Breast epithelium (tissue), 4 donors: ENCODE results near the gene KIF21A. TPM values are rescaled to one million over a fixed set of nuclear protein-coding genes. Genes with fewer than 3 reads are reported as not detected.
"Not testable (repeated sequence)": the region's sequence is repeated elsewhere in the genome, so short reads cannot be mapped to it uniquely, and the experiment has no call there.

Source experiments
- DNase-seq, 2 donors: peaks; one replicate each; pipeline ENCODE4 v3.0.0-alpha.2; 2019; ENCODE audit warnings: low spot score in 2 of 2
- H3K27ac ChIP-seq, 2 donors: fragments of 200-600 bp; sonication (generic) in 1 of 2; one replicate each; pipeline ENCODE4 v1.5.1; 2016 to 2019; ENCODE audit warnings: mild to moderate bottlenecking in 1 of 2
- H3K27me3 ChIP-seq, 2 donors: fragments of 200-600 bp; sonication (generic) in 1 of 2; one replicate each; pipeline versions ENCODE4 v1.5.1 to v1.6.0; 2017 to 2019; ENCODE audit warnings: control low read depth in 1 of 2, mild to moderate bottlenecking in 1 of 2
- H3K36me3 ChIP-seq: fragments of 200-600 bp; one replicate; pipeline ENCODE4 v1.5.1; 2019
- H3K4me1 ChIP-seq, 2 donors: fragments of 200-600 bp; sonication (generic); one replicate each; pipeline ENCODE4 v1.5.1; 2016 to 2019; ENCODE audit warnings: control low read depth in 1 of 2
- H3K4me3 ChIP-seq, 3 donors: fragments of 200-600 bp; sonication (generic); 1 replicate in 2 of 3; 2 replicates in 1 of 3; pipeline ENCODE4 v1.5.1; 2016 to 2019; ENCODE audit warnings: mild to moderate bottlenecking in 3 of 3, moderate library complexity in 2 of 3
- H3K9me3 ChIP-seq, 2 donors: fragments of 200-600 bp; sonication (generic) in 1 of 2; one replicate each; pipeline ENCODE4 v1.5.1; 2016 to 2019; ENCODE audit warnings: control low read depth in 1 of 2
- POLR2A ChIP-seq: fragments of 450-650 bp; IDR thresholded peaks from one replicate; pipeline ENCODE4 v1.6.1; 2016; ENCODE audit warnings: antibody characterized with exemption, mild to moderate bottlenecking, moderate library complexity
- POLR2AphosphoS5 ChIP-seq, 3 donors: sonication (generic); formaldehyde crosslinking; IDR thresholded peaks; one replicate each; pipeline ENCODE4 v1.6.1; 2017; ENCODE audit warnings: antibody characterized with exemption in 3 of 3
- intact Hi-C: fragments of 100-400 bp; cut with DNase I; formaldehyde crosslinking; loops from one replicate; pipeline ENCODE4 v1.15.1; 2023; ENCODE audit warnings: low total_unique reads
- total RNA-seq, 3 donors: library from RNA; depleted of rRNA; stranded (reverse); fragments of >200 nt; gene quantifications; one replicate each; pipeline ENCODE4 v1.1.0, GENCODE V29; 2016
- TF ChIP-seq, protein P1 (sequence below), 3 donors: fragments of 450-650 bp; IDR thresholded peaks; one replicate each; pipeline ENCODE4 v1.5.1; 2016 to 2017; ENCODE audit warnings: antibody characterized with exemption in 3 of 3, mild to moderate bottlenecking in 3 of 3, moderate library complexity in 3 of 3

Gene KIF21A
- total RNA-seq, 3 donors from 2014 or later = 10.2 to 23.7 (median 11.7) TPM

DNA sequence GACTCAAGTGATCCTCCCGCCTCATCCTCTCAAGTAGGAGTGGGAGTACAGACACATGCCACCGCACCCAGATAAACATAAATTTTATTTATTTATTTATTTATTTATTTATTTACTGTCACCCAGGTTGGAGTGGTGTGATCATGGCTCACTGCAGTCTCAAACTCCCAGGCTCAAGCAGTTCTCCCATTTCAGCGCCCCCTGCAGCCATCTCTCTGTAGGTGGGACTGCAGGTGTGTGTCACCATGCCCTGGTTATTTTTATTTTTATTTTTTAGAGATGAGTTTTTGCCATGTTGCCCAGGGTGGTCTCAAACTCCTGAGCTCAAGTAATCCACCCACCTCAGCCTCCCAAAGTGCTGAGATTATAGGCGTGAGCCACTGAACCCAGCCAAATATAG, 33.2 kb upstream of the KIF21A start:
- peaks cover 0 to 3% of the 10 kb centered on the region in 2 donors for H3K9me3 ChIP-seq
- H3K27ac ChIP-seq = no peak overlapping the region
- no peaks in the 10 kb centered on the region for H3K27me3 ChIP-seq
- intact Hi-C loops = no loop called here
- H3K4me1 ChIP-seq = no peaks in the 10 kb centered on the region
- DNase-seq = no peak
- TF ChIP-seq POLR2AphosphoS5 (IDR thresholded peaks at IDR 0.05) (no peak), POLR2A (no peak)
- TF ChIP-seq, protein P1, sequence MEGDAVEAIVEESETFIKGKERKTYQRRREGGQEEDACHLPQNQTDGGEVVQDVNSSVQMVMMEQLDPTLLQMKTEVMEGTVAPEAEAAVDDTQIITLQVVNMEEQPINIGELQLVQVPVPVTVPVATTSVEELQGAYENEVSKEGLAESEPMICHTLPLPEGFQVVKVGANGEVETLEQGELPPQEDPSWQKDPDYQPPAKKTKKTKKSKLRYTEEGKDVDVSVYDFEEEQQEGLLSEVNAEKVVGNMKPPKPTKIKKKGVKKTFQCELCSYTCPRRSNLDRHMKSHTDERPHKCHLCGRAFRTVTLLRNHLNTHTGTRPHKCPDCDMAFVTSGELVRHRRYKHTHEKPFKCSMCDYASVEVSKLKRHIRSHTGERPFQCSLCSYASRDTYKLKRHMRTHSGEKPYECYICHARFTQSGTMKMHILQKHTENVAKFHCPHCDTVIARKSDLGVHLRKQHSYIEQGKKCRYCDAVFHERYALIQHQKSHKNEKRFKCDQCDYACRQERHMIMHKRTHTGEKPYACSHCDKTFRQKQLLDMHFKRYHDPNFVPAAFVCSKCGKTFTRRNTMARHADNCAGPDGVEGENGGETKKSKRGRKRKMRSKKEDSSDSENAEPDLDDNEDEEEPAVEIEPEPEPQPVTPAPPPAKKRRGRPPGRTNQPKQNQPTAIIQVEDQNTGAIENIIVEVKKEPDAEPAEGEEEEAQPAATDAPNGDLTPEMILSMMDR (IDR thresholded peaks at IDR 0.05) = no peak
- H3K36me3 ChIP-seq = no peaks in the 10 kb centered on the region
- H3K4me3 ChIP-seq = no peak overlapping the region

DNA sequence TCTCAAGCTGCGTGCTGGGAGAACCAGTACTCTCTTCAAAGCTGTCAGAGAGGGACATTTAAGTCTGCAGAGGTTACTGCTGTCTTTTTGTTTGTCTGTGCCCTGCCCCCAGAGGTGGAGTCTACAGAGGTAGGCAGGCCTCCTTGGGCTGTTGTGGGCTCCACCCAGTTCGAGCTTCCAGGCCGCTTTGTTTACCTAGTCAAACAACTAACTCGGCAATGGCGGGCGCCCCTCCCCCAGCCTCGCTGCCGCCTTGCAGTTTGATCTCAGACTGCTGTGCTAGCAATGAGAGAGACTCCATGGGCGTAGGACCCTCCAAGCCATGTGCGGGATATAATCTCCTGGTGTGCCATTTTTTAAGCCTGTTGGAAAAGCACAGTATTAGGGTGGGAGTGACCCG, 32.2 kb upstream of the KIF21A start:
- intact Hi-C loops, H3K36me3 ChIP-seq, H3K27ac ChIP-seq, H3K27me3 ChIP-seq, H3K4me3 ChIP-seq, DNase-seq, H3K4me1 ChIP-seq, H3K9me3 ChIP-seq: not testable (repeated sequence)

DNA sequence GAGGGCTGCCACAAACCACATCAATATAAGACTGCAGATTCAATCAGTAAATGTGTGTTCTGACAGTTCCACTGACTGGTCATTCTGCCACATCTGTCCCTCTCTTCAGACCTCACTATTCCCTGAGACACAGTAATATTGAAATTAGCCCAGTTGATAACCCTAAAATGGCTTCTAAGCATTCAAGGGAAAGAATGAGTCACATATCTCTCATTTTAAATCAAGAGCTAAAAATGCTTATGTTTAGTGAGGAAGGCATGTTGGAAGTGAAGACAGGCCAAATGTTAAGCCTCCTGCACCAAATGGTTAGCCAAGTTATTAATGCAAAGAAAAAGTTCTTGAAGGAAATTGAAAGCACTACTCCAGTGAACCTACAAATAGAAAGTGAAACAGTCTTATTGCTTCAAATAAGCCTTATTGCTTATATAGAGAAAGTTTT, 24.5 kb upstream of the KIF21A start:
- no peaks in the 10 kb centered on the region for H3K36me3 ChIP-seq

DNA sequence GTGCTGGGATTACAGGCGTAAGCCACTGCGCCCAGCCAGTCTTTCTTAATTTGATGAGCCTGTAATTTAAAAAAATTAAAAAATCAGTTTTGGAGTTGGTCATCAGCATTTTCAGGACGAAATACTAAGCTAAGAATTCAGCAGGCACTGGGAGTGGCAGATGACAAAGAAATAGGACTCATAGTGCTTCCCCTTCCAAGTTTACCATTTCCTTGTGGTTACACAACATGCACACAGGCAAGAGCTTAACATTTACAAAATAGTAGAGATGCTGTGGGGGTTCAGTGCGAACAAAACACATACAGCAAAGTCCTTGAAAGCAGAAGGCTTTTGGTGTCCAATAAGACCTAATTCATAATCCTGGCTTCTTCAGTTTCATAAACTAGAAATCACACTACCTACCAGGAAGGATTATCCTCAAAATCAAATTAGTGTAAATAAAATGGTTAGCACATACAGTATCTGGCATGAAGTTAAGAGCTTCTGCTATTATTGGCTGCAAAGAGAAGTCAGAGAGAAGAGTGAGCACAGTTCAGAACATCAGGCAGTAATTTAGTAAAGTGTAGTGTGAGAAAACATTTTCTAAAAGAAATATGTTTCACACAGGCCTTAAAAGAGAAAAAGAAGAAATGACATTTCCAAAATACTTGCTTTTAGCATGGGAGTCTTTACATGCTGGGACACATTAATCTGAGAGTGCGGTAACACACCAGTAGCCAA, 22.2 kb upstream of the KIF21A start:
- intact Hi-C loops = no loop called here
- no peak overlapping the region for H3K4me3 ChIP-seq
- H3K27me3 ChIP-seq = no peaks in the 10 kb centered on the region
- no peaks in the 10 kb centered on the region for H3K4me1 ChIP-seq
- H3K9me3 ChIP-seq = no peaks in the 10 kb centered on the region
- no peak for TF ChIP-seq POLR2A
- TF ChIP-seq, protein P1 (IDR thresholded peaks at IDR 0.05) = no peak
- TF ChIP-seq POLR2AphosphoS5 (IDR thresholded peaks at IDR 0.05) = no peak
- DNase-seq = no peak
- H3K36me3 ChIP-seq = no peaks in the 10 kb centered on the region
- no peak overlapping the region for H3K27ac ChIP-seq

More for the DNA sequence above, 24.5 kb upstream of the KIF21A start:
- intact Hi-C loops = no loop called here
- Histone ChIP-seq H3K4me1 (no peaks in the 10 kb centered on the region), H3K9me3 (no peaks in the 10 kb centered on the region), H3K27me3 (no peaks in the 10 kb centered on the region), H3K4me3 (no peak overlapping the region), H3K27ac (no peak overlapping the region)
- TF ChIP-seq POLR2AphosphoS5 (IDR thresholded peaks at IDR 0.05) (no peak), POLR2A (no peak)
- TF ChIP-seq, protein P1 (IDR thresholded peaks at IDR 0.05) = no peak
- no peak for DNase-seq

DNA sequence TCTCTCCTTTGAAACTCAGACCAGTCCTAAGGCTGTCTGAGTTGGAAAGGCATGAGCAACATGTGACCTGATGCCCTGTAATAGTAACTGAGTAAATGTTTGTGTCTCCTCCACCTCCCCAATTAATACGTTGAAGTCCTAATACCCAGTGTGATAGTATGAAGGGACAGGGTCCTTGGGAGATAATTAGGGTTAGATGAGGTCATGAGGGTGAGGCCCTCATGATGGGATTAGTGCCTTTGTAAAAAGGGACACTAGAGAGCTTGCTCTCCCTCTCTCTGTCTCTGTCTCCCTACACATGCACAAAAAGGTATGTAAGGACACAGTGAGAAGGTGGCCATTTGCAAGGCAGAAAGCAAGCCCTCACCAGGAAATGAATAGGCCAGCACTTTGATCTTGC, 18.1 kb upstream of the KIF21A start:
- H3K4me1 ChIP-seq = no peaks in the 10 kb centered on the region
- no peak overlapping the region for H3K4me3 ChIP-seq
- H3K36me3 ChIP-seq = no peaks in the 10 kb centered on the region
- H3K9me3 ChIP-seq = no peaks in the 10 kb centered on the region
- DNase-seq = no peak
- TF ChIP-seq POLR2A = no peak
- TF ChIP-seq, protein P1 (IDR thresholded peaks at IDR 0.05) = no peak
- no peak for TF ChIP-seq POLR2AphosphoS5 (IDR thresholded peaks at IDR 0.05)
- H3K27me3 ChIP-seq = no peaks in the 10 kb centered on the region
- no peak overlapping the region for H3K27ac ChIP-seq
- intact Hi-C loops = no loop called here
